HL-60 (cell line): Measurements from ENCODE around the gene WNT11.

Source experiments
- DNase-seq, 2 experiments: peaks; one replicate each; pipeline ENCODE4 v3.0.0-alpha.2; 2010 to 2020; ENCODE audit warnings: low read depth in 1 of 2, low spot score in 1 of 2
- H3K27ac ChIP-seq: fragments of 250-450 bp; sonication (Bioruptor Pico); replicated peaks from 2 replicates; pipeline ENCODE4 v1.5.1; 2020; ENCODE audit warnings: mild to moderate bottlenecking, moderate library complexity
- H3K27me3 ChIP-seq: fragments of 250-450 bp; sonication (Bioruptor Pico); 2 replicates; pipeline ENCODE4 v1.5.1; 2021; ENCODE audit warnings: mild to moderate bottlenecking, moderate library complexity; ENCODE audit not compliant: insufficient read depth, poor library complexity, severe bottlenecking
- H3K4me3 ChIP-seq: replicated peaks from 2 replicates; pipeline ENCODE4 v1.5.1; 2011; ENCODE audit warnings: mild to moderate bottlenecking, control low read depth, low read length; ENCODE audit not compliant: insufficient read depth
- GABPA ChIP-seq: IDR thresholded peaks from 2 replicates; pipeline ENCODE4 v1.6.1; 2012; ENCODE audit warnings: low read depth
- POLR2AphosphoS5 ChIP-seq: IDR thresholded peaks from 2 replicates; pipeline ENCODE4 v1.6.1; 2012; ENCODE audit warnings: low read depth
- REST ChIP-seq: IDR thresholded peaks from 2 replicates; pipeline ENCODE4 v1.6.1; 2012; ENCODE audit warnings: low read depth; ENCODE audit not compliant: insufficient replicate concordance
- SPI1 ChIP-seq: IDR thresholded peaks from 2 replicates; pipeline ENCODE4 v1.6.1; 2012; ENCODE audit warnings: low read depth, mild to moderate bottlenecking, borderline replicate concordance
- TF ChIP-seq, protein P1 (sequence below): IDR thresholded peaks from one replicate; pipeline ENCODE4 v1.5.1; 2011; ENCODE audit warnings: low read length, control low read depth, inconsistent platforms; ENCODE audit not compliant: insufficient read depth

The WNT11 gene

DNA sequence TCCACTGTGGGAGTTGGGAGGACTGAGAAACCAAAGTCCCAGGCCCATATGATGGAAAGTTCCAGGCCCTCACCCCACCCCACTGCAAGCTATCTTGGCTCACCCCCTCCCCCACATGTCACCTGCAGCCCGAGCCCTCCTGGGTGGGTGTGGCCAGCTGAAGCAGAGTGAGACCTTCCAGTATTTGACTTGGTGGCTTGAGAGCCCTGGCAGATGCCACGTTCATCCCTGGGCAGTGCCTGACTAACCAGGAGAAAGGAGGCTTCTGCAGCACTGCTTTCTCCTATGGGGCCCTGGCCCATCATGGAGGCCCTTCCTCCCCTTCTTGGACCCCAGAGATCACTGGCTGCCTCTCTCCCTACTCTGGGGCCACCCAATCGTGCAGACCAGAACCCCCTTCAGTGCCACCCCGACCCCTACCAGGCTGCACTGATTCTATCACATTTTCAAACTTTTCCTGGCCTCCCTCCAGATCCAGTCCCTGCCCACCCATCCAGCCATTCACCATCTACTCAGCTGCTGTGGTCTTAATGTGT is 38.1 kb upstream of the WNT11 start:
- TF ChIP-seq SPI1 (no peak), POLR2AphosphoS5 (no peak), GABPA (no peak), REST (no peak)
- TF ChIP-seq, protein P1, sequence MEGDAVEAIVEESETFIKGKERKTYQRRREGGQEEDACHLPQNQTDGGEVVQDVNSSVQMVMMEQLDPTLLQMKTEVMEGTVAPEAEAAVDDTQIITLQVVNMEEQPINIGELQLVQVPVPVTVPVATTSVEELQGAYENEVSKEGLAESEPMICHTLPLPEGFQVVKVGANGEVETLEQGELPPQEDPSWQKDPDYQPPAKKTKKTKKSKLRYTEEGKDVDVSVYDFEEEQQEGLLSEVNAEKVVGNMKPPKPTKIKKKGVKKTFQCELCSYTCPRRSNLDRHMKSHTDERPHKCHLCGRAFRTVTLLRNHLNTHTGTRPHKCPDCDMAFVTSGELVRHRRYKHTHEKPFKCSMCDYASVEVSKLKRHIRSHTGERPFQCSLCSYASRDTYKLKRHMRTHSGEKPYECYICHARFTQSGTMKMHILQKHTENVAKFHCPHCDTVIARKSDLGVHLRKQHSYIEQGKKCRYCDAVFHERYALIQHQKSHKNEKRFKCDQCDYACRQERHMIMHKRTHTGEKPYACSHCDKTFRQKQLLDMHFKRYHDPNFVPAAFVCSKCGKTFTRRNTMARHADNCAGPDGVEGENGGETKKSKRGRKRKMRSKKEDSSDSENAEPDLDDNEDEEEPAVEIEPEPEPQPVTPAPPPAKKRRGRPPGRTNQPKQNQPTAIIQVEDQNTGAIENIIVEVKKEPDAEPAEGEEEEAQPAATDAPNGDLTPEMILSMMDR, result no peak
- Histone ChIP-seq H3K27me3 (no peaks in the 10 kb centered on the region), H3K27ac (no peak overlapping the region), H3K4me3 (no peak overlapping the region)
- DNase-seq, result no peak

DNA sequence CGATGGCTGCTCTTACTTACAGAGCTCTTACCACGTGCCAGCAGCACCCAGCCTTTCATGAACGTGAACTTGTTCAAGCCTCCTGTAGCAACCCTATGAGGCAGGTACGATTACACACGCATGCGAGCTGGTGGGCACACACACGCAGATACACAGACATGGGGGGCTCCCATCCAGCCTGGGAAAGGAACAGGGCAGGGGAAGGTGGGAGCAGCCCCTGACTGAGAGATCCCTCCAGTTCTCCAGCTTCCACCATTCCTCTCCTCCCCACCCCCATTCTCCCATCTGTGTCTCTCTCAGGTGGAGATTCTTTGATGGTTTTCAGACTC is 37.6 kb upstream of the WNT11 start:
- no peak overlapping the region for H3K27ac ChIP-seq
- DNase-seq, result no peak
- TF ChIP-seq SPI1 (no peak), GABPA (no peak), REST (no peak), POLR2AphosphoS5 (no peak)
- TF ChIP-seq, protein P1, result no peak
- no peak overlapping the region for H3K4me3 ChIP-seq
- no peaks in the 10 kb centered on the region for H3K27me3 ChIP-seq

- Histone ChIP-seq H3K4me3 (no peak overlapping the region), H3K27ac (no peak overlapping the region), H3K27me3 (no peaks in the 10 kb centered on the region)
- DNase-seq, result no peak
- TF ChIP-seq GABPA, result no peak
- no peak for TF ChIP-seq SPI1
- no peak for TF ChIP-seq REST
- TF ChIP-seq, protein P1, result no peak
- TF ChIP-seq POLR2AphosphoS5, result no peak
Measured at GRCh38 chr11:76243193-76243956, 37.1 kb upstream of the WNT11 start.
